Keratinocyte (primary cell): ENCODE measurements around the gene MAD1L1.

ENCODE experiments used
- CTCF ChIP-seq, 3 experiments: IDR thresholded peaks in 1 of 3; conservative IDR thresholded peaks in 1 of 3; optimal IDR thresholded peaks in 1 of 3; 2 replicates in 2 of 3; 3 replicates in 1 of 3; pipeline versions ENCODE3 to v1.5.1; 2011; ENCODE audit warnings: low read length in 3 of 3, mild to moderate bottlenecking in 3 of 3, moderate library complexity in 2 of 3, control low read depth in 1 of 3, inconsistent platforms in 1 of 3; ENCODE audit not compliant: insufficient read depth in 2 of 3; ENCODE audit errors: extremely low read depth in 1 of 3
- EZH2 ChIP-seq: IDR thresholded peaks from one replicate; pipeline ENCODE4 v1.6.1; 2012; ENCODE audit warnings: inconsistent platforms, mild to moderate bottlenecking, low read length, moderate library complexity

- TF ChIP-seq CTCF (optimal IDR thresholded peaks at IDR 0.05 in 1 of 3, IDR thresholded peaks at IDR 0.05 in 1 of 3, conservative IDR thresholded peaks at IDR 0.05 in 1 of 3; ENCODE audit: extremely low read depth in 1 of 3, insufficient read depth in 2 of 3, low read length in 3 of 3) (no peak), EZH2 (no peak)
These were observed 47.7 kb upstream of the MAD1L1 start for GRCh38 chr7:2280424-2280823.
